Hypothalamus (tissue), 51 donors: ENCODE measurements around the gene TAF7.
A peak's percentile ranks its signal among the peaks of the same experiment; 100 is the strongest.
"Not testable (repeated sequence)": the region's sequence is repeated elsewhere in the genome, so short reads cannot be mapped to it uniquely, and the experiment has no call there.

Experiments
- DNase-seq, 51 donors: peaks; one replicate each; lab custom pipeline; 2025; lab: John Stamatoyannopoulos, UW

TAF7 gene

GRCh38 chr5:141340781-141341354, 20.3 kb upstream of the TAF7 start:
- not testable (repeated sequence) for DNase-seq

- DNase-seq = no peak
Measured at GRCh38 chr5:141338538-141339306, 18.1 kb upstream of the TAF7 start, which contains the start of gene PCDHGA2. TSS of gene PCDHGA2 (plus strand) at chr5:141338760.

- not testable (repeated sequence) for DNase-seq
Measured at GRCh38 chr5:141332571-141332970, 12.0 kb upstream of the TAF7 start.

GRCh38 chr5:141330299-141331080, 9.9 kb upstream of the TAF7 start, which contains the start of gene PCDHGA1:
TSS of gene PCDHGA1 (plus strand) at chr5:141330514.
- DNase-seq = no peak

- DNase-seq = no peak
Measured at GRCh38 chr5:141328231-141328630, 7.6 kb upstream of the TAF7 start.

GRCh38 chr5:141326088-141326854, 5.7 kb upstream of the TAF7 start:
- peak in 45 of 51 donors; percentile 1 to 78 (median 33) for DNase-seq

GRCh38 chr5:141322261-141322660, 1.7 kb upstream of the TAF7 start:
- no peak for DNase-seq

- DNase-seq = no peak
Measured at GRCh38 chr5:141319699-141320098, 885 bp downstream of the TAF7 start.

- no peak for DNase-seq
Measured at GRCh38 chr5:141319202-141319601, 1.4 kb downstream of the TAF7 start.

- not testable (repeated sequence) for DNase-seq
Measured at GRCh38 chr5:141316963-141317362, 3.6 kb downstream of the TAF7 start.

- DNase-seq = no peak
Measured at GRCh38 chr5:141313711-141314110, 6.9 kb downstream of the TAF7 start.

GRCh38 chr5:141306630-141307029, 14.0 kb downstream of the TAF7 start:
- DNase-seq = no peak

GRCh38 chr5:141303756-141304155, 16.8 kb downstream of the TAF7 start, which contains the start of gene SLC25A2:
TSS of gene SLC25A2 (minus strand) at chr5:141304049. CDS start at chr5:141303865, 184 bp downstream.
- no peak for DNase-seq

- no peak for DNase-seq
Measured at GRCh38 chr5:141298376-141298775, 22.2 kb downstream of the TAF7 start.

- no peak for DNase-seq
Measured at GRCh38 chr5:141272906-141273305, 47.7 kb downstream of the TAF7 start.

GRCh38 chr5:141269195-141269594, 51.4 kb downstream of the TAF7 start:
- DNase-seq = no peak
